Measurements from ENCODE around the gene PCNT.
"Not testable (repeated sequence)": the region's sequence is repeated elsewhere in the genome, so short reads cannot be mapped to it uniquely, and the experiment has no call there.

Gene PCNT

DNA sequence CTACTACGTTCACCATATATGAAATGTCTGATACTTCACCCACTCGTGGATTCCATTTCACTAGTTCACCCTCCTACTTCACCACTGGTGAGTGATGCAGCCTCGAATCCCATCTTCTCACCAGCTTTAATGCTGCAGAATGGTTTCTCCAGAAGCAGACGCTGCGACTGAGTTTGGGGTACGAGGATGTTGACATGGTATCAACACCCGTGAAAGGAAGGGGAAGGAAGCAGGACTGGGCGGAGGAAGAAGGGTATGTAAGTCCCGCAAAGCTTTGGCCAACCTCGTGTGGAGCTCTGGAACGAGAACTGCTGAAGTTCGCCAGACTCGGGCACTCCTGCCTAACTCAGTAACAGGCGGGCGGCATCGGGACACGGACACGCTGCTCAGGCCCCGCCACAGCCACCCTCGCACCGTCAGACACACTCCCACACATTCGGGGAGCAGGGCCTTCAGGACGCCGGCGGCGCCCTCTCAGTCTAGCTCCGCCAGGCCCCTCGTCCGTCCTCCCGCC lies 133.9 kb downstream of the PCNT start:
- Mint-ChIP-seq H3K9me3 (no peaks in the 10 kb centered on the region), H3K4me1 (peaks cover 25% of the 10 kb centered on the region), H3K36me3 (ENCODE audit: low read depth) (peaks cover 19% of the 10 kb centered on the region)

DNA sequence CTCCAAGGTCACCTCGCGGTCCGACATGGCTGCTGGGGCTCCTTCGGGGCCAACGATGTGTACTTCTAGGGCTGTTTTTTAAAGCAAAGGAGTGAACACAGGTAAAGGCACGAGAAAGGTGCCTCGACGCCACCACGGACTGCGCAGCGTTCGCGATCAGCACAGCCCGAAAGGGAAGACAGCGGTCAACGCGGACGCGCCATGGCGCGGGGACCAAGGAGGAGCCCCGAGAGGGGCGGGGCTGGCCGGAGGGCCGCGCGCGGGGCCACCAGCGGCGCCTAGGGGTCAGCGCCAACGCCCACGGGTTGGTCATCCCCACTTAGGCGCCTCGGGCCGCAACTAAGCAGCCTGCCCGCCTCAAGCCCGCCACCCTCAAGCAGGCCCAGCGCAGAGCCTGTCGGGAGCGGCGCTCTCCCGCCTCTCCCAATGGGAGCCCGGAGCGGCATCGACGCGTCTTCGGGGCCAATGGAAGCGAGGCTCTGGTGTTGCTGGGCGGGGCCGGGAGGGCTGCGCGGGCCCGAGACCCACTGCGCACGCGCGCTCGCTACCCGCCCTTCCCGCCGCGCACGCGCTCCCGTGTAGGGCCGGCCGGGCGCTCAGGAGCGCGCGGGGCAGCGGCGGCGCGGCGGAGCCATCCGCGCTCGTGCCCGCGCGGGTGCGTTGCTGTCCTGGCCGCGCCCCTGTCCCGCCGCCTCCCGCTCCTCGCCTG lies 134.5 kb downstream of the PCNT start, which contains the start of gene DIP2A:
DIP2A (plus strand) TSS at position 577 of the 709 bp plus-strand sequence. CDS start 241 bp downstream, outside the sequence.
- Mint-ChIP-seq H3K36me3 (ENCODE audit: low read depth) (peaks cover 16% of the 10 kb centered on the region), H3K27ac (peak within 1 kb of the TSS; percentile 68 to 92 (median 91)), H3K9me3 (no peaks in the 10 kb centered on the region), H3K4me1 (peaks cover 25% of the 10 kb centered on the region), H3K4me3 (peak within 1 kb of the TSS; percentile 93 to 96 (median 96)), H3K27me3 (ENCODE audit: low read depth) (no peaks in the 10 kb centered on the region)
- TF ChIP-seq, protein P1, sequence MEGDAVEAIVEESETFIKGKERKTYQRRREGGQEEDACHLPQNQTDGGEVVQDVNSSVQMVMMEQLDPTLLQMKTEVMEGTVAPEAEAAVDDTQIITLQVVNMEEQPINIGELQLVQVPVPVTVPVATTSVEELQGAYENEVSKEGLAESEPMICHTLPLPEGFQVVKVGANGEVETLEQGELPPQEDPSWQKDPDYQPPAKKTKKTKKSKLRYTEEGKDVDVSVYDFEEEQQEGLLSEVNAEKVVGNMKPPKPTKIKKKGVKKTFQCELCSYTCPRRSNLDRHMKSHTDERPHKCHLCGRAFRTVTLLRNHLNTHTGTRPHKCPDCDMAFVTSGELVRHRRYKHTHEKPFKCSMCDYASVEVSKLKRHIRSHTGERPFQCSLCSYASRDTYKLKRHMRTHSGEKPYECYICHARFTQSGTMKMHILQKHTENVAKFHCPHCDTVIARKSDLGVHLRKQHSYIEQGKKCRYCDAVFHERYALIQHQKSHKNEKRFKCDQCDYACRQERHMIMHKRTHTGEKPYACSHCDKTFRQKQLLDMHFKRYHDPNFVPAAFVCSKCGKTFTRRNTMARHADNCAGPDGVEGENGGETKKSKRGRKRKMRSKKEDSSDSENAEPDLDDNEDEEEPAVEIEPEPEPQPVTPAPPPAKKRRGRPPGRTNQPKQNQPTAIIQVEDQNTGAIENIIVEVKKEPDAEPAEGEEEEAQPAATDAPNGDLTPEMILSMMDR (IDR thresholded peaks at IDR 0.05; ENCODE audit: unreplicated experiment in 3 of 3), result no peak

More for the DNA sequence above, 133.9 kb downstream of the PCNT start:
- peak overlapping the region; percentile 68 to 92 (median 91) for H3K27ac Mint-ChIP-seq
- peak overlapping the region; percentile 83 to 96 (median 91) for H3K4me3 Mint-ChIP-seq
- H3K27me3 Mint-ChIP-seq (ENCODE audit: low read depth), result no peaks in the 10 kb centered on the region
- TF ChIP-seq, protein P1 (IDR thresholded peaks at IDR 0.05; ENCODE audit: unreplicated experiment in 3 of 3), result no peak

DNA sequence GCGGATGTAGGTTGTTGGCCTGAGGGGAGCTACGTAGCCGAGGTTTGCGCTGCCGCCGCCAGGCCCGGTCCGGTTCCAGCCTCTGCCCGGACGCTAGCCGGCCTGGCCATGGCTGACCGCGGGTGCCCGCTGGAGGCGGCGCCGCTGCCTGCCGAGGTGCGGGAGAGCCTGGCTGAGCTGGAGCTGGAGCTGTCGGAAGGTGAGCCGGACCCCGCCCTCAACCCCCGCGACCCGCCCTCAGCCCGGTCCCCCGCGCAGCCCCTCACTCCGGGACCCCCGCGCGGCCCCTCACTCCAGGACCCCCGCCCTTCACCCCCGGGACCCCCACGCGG lies 135.0 kb downstream of the PCNT start:
- H3K27me3 Mint-ChIP-seq (ENCODE audit: low read depth), result no peaks in the 10 kb centered on the region
- TF ChIP-seq, protein P1 (IDR thresholded peaks at IDR 0.05; ENCODE audit: unreplicated experiment in 3 of 3), result no peak
- H3K4me3 Mint-ChIP-seq, result peak overlapping the region; percentile 77 to 93 (median 82)
- H3K27ac Mint-ChIP-seq, result no peak overlapping the region
- peaks cover 25% of the 10 kb centered on the region for H3K4me1 Mint-ChIP-seq
- H3K9me3 Mint-ChIP-seq, result no peaks in the 10 kb centered on the region
- H3K36me3 Mint-ChIP-seq (ENCODE audit: low read depth), result peaks cover 17% of the 10 kb centered on the region

DNA sequence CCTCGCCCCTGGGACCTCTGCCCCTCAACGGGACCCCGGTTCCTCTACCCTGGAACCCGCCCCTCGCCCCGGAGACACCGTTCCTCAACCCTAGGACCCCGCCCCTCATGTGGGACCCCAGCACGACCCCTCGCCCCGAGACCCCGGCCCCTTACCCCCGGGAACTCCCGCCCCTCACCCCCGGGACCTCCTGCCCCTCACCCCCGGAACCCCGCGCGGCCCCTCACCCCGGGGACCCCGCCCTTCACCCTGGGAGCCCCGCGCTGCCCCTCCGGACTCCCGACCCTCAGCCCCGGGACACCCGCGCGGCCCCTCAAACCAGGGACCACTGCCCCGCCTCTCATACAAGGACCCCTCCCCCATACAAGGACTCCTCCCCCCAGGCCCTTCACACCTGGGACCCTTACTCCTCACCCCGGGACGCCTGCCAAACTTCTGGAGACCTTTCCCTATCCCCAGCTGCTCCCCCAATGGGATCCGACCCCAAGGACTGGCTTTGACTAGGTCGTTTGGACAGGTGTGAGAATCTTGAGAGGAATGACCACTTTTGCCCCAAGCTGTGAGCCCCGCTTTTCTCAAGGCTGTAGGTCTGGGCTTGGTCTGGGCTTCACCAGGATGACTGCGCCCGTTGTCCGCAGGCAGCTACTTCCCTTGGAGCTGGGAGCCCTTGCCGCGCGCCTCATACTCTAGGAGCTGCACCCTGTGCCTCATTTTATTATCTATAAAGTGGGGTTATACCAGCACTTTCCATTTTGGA lies 135.6 kb downstream of the PCNT start:
- Mint-ChIP-seq H3K4me3 (peak overlapping the region; percentile 93 to 96 (median 95)), H3K27ac (peak overlapping the region; percentile 53 to 87 (median 72))
- TF ChIP-seq, protein P1 (IDR thresholded peaks at IDR 0.05; ENCODE audit: unreplicated experiment in 3 of 3), result no peak

DNA sequence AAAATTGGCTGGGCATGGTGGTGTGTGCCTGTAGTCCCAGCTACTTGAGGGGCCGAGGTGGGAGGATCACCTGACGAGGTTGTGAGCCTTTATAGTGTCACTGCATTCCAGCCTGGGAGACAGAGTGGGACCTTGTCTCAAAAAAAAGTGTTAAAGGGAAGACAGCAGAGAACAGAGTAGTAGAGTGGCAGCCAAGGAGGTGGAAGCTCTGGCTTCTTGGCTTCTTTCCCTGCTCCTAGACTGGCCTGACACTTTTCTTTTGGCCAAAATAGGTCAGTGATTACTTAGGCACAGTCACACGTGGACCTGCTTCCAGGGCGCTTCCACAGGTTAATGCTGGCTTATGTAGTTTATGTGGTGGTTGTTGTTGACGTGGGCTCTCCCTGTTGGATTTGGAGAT lies 138.0 kb downstream of the PCNT start:
- no peaks in the 10 kb centered on the region for H3K27me3 Mint-ChIP-seq (ENCODE audit: low read depth)
- peaks cover 6% of the 10 kb centered on the region for H3K4me1 Mint-ChIP-seq
- H3K4me3 Mint-ChIP-seq, result peak overlapping the region in 2 of 3 experiments; percentile 9 to 23
- TF ChIP-seq, protein P1 (IDR thresholded peaks at IDR 0.05; ENCODE audit: unreplicated experiment in 3 of 3), result no peak
- H3K36me3 Mint-ChIP-seq (ENCODE audit: low read depth), result peaks cover 14% of the 10 kb centered on the region
- no peaks in the 10 kb centered on the region for H3K9me3 Mint-ChIP-seq
- H3K27ac Mint-ChIP-seq, result no peak overlapping the region

More for the DNA sequence above, 135.6 kb downstream of the PCNT start:
- Mint-ChIP-seq H3K9me3 (no peaks in the 10 kb centered on the region), H3K4me1 (peaks cover 25% of the 10 kb centered on the region), H3K27me3 (ENCODE audit: low read depth) (no peaks in the 10 kb centered on the region), H3K36me3 (ENCODE audit: low read depth) (peaks cover 20% of the 10 kb centered on the region)

DNA sequence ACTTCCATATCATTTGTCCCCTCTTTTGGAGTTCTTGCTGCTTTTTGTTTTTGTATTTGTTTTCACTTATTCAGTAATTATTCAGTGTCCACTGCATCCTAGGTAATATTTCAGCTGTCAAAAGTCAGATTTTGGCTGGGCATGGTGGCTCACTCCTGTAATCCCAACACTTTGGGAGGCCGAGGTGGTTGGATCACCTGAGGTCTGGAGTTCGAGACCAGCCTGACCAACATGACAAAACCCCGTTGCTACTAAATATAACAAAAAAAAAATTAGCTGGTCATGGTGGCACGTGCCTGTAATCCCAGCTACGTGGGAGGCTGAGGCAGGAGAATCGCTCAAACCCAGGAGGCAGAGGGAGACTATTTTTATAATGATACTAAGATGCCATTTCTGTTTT lies 141.2 kb downstream of the PCNT start:
- H3K4me3 Mint-ChIP-seq; H3K4me1 Mint-ChIP-seq; H3K27me3 Mint-ChIP-seq (ENCODE audit: low read depth); H3K27ac Mint-ChIP-seq; H3K9me3 Mint-ChIP-seq: not testable (repeated sequence)
- peaks cover 18% of the 10 kb centered on the region for H3K36me3 Mint-ChIP-seq (ENCODE audit: low read depth)
